Measurements from ENCODE around the gene TEK.

- TF ChIP-seq CTCF (IDR thresholded peaks at IDR 0.05) = no peak
- TF ChIP-seq POLR2A (IDR thresholded peaks at IDR 0.05) = no peak
- no peak for TF ChIP-seq EP300 (IDR thresholded peaks at IDR 0.05)
Measured at GRCh38 chr9:27150746-27151406, 41.9 kb downstream of the TEK start.

Measured in tibial nerve (tissue), 4 donors.